AG10803 (cell line): Measurements from ENCODE around the gene FNDC1.

ENCODE experiments used
- DNase-seq: peaks from one replicate; pipeline ENCODE4 v3.0.0; 2010; ENCODE audit warnings: low read depth
- H3K4me3 ChIP-seq: 2 replicates; pipeline ENCODE4 v1.5.1; 2011; ENCODE audit warnings: mild to moderate bottlenecking, low read length, control low read depth
- TF ChIP-seq, protein P1 (sequence below): conservative IDR thresholded peaks from 2 replicates; pipeline ENCODE4 v1.5.1; 2011; ENCODE audit warnings: mild to moderate bottlenecking, low read length, control low read depth, inconsistent platforms

Gene FNDC1

DNA sequence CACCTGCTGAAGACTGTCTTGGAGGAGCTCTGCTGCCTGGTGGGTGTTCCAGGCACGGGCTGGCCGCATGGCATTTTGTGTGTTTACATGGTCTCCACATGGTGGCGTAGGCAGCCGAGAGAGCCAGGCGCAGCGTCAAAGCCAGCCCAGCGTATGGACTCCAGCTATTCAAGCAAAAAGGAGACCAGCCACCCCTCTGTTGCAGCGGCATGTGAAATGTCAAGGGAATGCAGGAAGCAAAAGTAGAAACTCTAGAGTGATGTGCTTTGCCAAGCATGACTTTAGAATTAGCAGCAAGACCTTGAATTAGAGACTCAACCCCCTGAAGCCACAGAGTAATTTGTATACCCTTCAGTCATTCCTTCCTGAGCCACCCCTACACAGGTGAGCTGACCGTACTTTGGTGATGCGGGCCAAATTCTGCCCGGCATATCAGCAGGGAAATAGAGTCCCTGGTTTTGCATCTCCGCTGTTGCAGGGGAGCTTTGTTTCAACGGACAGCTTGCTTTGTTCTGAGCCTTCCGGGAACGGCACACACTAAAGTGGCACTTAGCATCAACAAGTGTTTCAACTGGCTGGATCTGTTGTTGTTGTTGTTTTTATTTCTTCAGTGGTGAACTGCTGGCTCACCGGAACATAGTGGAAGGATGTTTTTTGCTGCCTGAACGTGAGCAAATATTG lies 48.5 kb downstream of the FNDC1 start:
- peak; percentile 65 for DNase-seq
- H3K4me3 ChIP-seq: no peak overlapping the region
- TF ChIP-seq, protein P1, sequence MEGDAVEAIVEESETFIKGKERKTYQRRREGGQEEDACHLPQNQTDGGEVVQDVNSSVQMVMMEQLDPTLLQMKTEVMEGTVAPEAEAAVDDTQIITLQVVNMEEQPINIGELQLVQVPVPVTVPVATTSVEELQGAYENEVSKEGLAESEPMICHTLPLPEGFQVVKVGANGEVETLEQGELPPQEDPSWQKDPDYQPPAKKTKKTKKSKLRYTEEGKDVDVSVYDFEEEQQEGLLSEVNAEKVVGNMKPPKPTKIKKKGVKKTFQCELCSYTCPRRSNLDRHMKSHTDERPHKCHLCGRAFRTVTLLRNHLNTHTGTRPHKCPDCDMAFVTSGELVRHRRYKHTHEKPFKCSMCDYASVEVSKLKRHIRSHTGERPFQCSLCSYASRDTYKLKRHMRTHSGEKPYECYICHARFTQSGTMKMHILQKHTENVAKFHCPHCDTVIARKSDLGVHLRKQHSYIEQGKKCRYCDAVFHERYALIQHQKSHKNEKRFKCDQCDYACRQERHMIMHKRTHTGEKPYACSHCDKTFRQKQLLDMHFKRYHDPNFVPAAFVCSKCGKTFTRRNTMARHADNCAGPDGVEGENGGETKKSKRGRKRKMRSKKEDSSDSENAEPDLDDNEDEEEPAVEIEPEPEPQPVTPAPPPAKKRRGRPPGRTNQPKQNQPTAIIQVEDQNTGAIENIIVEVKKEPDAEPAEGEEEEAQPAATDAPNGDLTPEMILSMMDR: peak; percentile 60

DNA sequence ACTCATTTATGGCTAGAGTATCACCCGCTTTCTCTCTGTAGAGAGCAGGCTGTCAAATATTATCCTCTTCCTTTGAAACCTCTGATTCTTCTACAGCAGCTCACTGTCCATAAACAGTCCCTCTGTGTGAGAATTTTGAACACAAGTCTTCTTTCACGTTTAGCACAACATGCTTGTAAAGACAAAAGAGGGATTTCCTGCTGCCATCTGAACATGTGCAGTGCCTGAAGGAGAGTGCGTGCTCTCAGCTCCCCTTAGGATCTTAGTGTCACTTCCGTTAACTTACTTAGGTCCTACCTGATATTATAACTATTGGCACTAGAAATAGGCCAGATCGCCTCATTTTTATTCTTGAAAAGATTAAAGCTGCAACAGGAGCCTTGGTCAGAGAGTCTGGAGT lies 50.9 kb downstream of the FNDC1 start:
- TF ChIP-seq, protein P1: no peak
- no peak overlapping the region for H3K4me3 ChIP-seq
- no peak for DNase-seq

DNA sequence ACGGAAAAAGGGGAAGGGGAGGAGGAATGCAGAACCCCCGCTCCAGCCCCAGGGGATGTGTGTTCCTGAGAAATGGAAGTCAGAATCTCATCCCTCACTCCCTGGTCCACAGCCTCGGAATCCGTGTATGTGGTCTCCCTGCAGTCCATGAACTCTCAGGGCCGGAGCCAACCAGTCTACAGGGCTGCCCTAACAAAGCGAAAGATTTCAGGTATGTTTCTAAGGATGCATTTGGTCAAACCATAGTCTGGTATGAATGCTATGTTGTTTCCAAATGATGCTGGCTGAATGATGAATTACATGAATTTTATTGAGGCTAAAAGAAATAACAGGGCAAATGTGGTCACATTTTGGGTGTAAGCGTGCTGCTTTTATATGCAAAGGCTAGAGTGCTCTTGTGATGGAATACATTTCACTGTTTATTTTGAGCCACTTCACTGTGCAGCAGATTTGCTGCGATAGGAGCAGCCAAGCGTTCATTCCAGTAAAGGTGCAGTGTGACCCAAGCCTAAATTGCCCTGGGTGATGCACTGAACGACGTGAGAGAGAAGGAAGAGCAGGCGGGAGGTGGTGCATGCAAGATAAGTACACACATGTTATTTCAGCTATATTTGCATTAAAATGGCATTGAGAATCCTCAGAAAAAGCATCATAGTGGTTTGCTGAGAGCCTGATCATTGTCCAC lies 52.4 kb downstream of the FNDC1 start:
- TF ChIP-seq, protein P1: no peak

DNA sequence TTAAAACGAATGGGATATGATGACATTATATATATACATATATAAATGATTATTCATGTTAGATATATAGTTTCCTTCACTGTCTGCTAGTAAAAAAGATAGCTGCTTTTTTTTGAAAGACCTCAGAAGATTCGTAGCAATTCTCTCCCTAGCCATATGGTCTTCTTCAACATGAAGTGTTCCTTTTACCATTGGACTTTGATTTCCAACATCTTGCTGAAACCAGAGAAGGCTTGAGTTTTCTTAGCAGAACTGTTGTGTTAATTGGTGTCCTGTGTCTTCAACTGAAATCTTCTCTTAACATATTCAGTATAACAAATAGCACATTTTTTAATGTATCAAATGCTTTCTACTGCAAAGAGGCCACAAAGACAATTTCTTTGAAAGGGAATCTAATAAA lies 55.3 kb downstream of the FNDC1 start:
- DNase-seq: no peak
- no peak overlapping the region for H3K4me3 ChIP-seq
- TF ChIP-seq, protein P1: no peak

More for the DNA sequence above, 52.4 kb downstream of the FNDC1 start:
- no peak for DNase-seq
- H3K4me3 ChIP-seq: no peak overlapping the region

DNA sequence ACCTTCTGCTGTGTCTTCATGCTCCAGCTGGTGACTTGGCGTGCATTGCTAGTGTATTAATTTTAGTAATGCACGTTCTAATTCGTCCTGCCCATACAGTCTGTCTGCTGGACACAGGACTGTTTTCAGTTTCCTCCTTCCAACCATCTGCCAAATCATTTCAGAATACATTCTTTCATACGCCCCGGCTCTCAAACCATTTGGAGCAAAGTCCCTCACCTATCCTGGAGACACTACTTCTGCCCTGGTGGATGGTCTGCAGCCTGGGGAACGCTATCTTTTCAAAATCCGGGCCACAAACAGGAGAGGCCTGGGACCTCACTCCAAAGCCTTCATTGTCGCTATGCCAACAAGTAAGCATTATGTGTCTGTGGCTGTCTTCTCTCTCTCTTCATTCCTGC lies 60.5 kb downstream of the FNDC1 start:
- TF ChIP-seq, protein P1: no peak

DNA sequence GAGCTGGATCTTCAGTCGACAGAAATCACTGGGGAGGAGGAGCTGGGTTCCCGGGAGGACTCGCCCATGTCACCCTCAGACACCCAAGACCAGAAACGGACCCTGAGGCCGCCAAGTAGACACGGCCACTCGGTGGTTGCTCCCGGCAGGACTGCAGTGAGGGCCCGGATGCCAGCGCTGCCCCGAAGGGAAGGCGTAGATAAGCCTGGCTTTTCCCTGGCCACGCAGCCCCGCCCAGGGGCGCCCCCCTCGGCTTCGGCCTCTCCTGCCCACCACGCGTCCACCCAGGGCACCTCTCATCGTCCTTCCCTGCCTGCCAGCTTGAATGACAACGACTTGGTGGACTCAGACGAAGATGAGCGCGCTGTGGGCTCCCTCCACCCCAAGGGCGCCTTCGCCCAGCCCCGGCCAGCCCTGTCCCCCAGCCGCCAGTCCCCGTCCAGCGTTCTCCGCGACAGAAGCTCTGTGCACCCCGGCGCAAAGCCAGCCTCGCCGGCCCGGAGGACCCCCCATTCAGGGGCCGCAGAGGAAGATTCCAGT lies 63.0 kb downstream of the FNDC1 start:
- no peak overlapping the region for H3K4me3 ChIP-seq
- TF ChIP-seq, protein P1: no peak
- no peak for DNase-seq

More for the DNA sequence above, 60.5 kb downstream of the FNDC1 start:
- DNase-seq: peak; percentile 47
- no peak overlapping the region for H3K4me3 ChIP-seq

DNA sequence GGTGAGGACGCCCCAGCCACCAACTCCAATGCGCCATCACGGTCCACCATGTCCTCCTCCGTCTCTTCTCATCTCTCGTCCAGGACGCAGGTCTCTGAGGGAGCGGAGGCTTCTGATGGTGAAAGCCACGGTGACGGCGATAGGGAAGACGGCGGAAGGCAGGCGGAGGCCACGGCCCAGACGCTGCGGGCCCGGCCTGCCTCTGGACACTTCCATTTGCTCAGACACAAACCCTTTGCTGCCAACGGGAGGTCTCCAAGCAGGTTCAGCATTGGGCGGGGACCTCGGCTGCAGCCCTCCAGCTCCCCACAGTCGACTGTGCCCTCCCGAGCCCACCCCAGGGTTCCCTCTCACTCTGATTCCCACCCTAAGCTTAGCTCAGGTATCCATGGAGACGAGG lies 63.6 kb downstream of the FNDC1 start:
- TF ChIP-seq, protein P1: no peak
- H3K4me3 ChIP-seq: no peak overlapping the region
- DNase-seq: no peak
